Measurements from ENCODE around the gene HBG2. TPM values are rescaled to one million over a fixed set of nuclear protein-coding genes. Genes with fewer than 3 reads are reported as not detected.

The HBG2 gene
- total and polyA plus RNA-seq, 2 experiments from 2014 or later: not detected

GRCh38 chr11:5228124-5228523 is 26.5 kb downstream of the HBG2 start:
- Histone ChIP-seq H3K4me2 (ENCODE audit: unreplicated experiment) (no peak overlapping the region), H3K9me3 (ENCODE audit: low read depth) (no peaks in the 10 kb centered on the region), H3K4me3 (no peak overlapping the region), H3K36me3 (ENCODE audit: low read depth) (no peaks in the 10 kb centered on the region), H3F3A (ENCODE audit: insufficient read depth) (no peaks in the 10 kb centered on the region), H3K9ac (no peak overlapping the region), H3K4me1 (ENCODE audit: insufficient read depth) (no peaks in the 10 kb centered on the region), H3K79me2 (ENCODE audit: insufficient read depth) (no peaks in the 10 kb centered on the region), H3K9me2 (ENCODE audit: insufficient read depth) (no peaks in the 10 kb centered on the region), H4K20me1 (ENCODE audit: insufficient read depth) (no peaks in the 10 kb centered on the region), H3K27ac (no peak overlapping the region), H2AFZ (no peak overlapping the region), H3K27me3 (replicated peaks; ENCODE audit: insufficient read depth) (no peaks in the 10 kb centered on the region)
- no peak for TF ChIP-seq EZH2 (IDR thresholded peaks at IDR 0.05; ENCODE audit: insufficient read depth, poor library complexity, severe bottlenecking)
- no peak for TF ChIP-seq EZH2phosphoT487 (IDR thresholded peaks at IDR 0.05; ENCODE audit: insufficient read depth, low read depth)
- in situ Hi-C loops (cut with MboI): no loop called here
- DNase-seq: no peak
- 39 to 45% methylated on average over 5 of the region's 5 CpGs for WGBS, 2 experiments (ENCODE audit: low coverage in 1 of 2, low lambda C conversion rate in 2 of 2, missing lambda C conversion rate in 2 of 2)

GRCh38 chr11:5227681-5228080 is 26.9 kb downstream of the HBG2 start:
- Histone ChIP-seq H3K4me2 (ENCODE audit: unreplicated experiment) (no peak overlapping the region), H3K9me3 (ENCODE audit: low read depth) (no peaks in the 10 kb centered on the region), H3K9me2 (ENCODE audit: insufficient read depth) (no peaks in the 10 kb centered on the region), H3F3A (ENCODE audit: insufficient read depth) (no peaks in the 10 kb centered on the region), H3K36me3 (ENCODE audit: low read depth) (no peaks in the 10 kb centered on the region), H4K20me1 (ENCODE audit: insufficient read depth) (no peaks in the 10 kb centered on the region), H3K4me3 (no peak overlapping the region), H2AFZ (no peak overlapping the region), H3K79me2 (ENCODE audit: insufficient read depth) (no peaks in the 10 kb centered on the region), H3K4me1 (ENCODE audit: insufficient read depth) (no peaks in the 10 kb centered on the region), H3K27ac (no peak overlapping the region), H3K9ac (no peak overlapping the region), H3K27me3 (replicated peaks; ENCODE audit: insufficient read depth) (no peaks in the 10 kb centered on the region)
- 22 to 41% methylated on average over 1 of the region's 1 CpG for WGBS, 2 experiments (ENCODE audit: low coverage in 1 of 2, low lambda C conversion rate in 2 of 2, missing lambda C conversion rate in 2 of 2)
- DNase-seq: no peak
- no peak for TF ChIP-seq EZH2phosphoT487 (IDR thresholded peaks at IDR 0.05; ENCODE audit: insufficient read depth, low read depth)
- no peak for TF ChIP-seq EZH2 (IDR thresholded peaks at IDR 0.05; ENCODE audit: insufficient read depth, poor library complexity, severe bottlenecking)
- in situ Hi-C loops (cut with MboI): no loop called here

- Histone ChIP-seq H3K4me1 (ENCODE audit: insufficient read depth) (no peaks in the 10 kb centered on the region), H3K9me2 (ENCODE audit: insufficient read depth) (no peaks in the 10 kb centered on the region), H3K36me3 (ENCODE audit: low read depth) (no peaks in the 10 kb centered on the region), H3K4me3 (no peak within 1 kb of the TSS), H2AFZ (no peak within 1 kb of the TSS), H3F3A (ENCODE audit: insufficient read depth) (no peaks in the 10 kb centered on the region), H3K79me2 (ENCODE audit: insufficient read depth) (no peaks in the 10 kb centered on the region), H3K4me2 (ENCODE audit: unreplicated experiment) (no peak within 1 kb of the TSS), H3K27me3 (replicated peaks; ENCODE audit: insufficient read depth) (no peaks in the 10 kb centered on the region), H3K9ac (no peak within 1 kb of the TSS), H4K20me1 (ENCODE audit: insufficient read depth) (no peaks in the 10 kb centered on the region), H3K27ac (no peak within 1 kb of the TSS), H3K9me3 (ENCODE audit: low read depth) (no peaks in the 10 kb centered on the region)
- in situ Hi-C loops (cut with MboI): no loop called here
- DNase-seq: no peak
- TF ChIP-seq EZH2phosphoT487 (IDR thresholded peaks at IDR 0.05; ENCODE audit: insufficient read depth, low read depth) (no peak), EZH2 (IDR thresholded peaks at IDR 0.05; ENCODE audit: insufficient read depth, poor library complexity, severe bottlenecking) (no peak)
- 70 to 71% methylated on average over 3 of the region's 3 CpGs for WGBS, 2 experiments (ENCODE audit: low coverage in 1 of 2, low lambda C conversion rate in 2 of 2, missing lambda C conversion rate in 2 of 2)
Measured at GRCh38 chr11:5226732-5227310, 27.8 kb downstream of the HBG2 start, which contains the start of gene HBB. HBB (minus strand) TSS chr11:5227071; CDS start chr11:5227021, 50 bp downstream.

- no peaks in the 10 kb centered on the region for H3K9me3 ChIP-seq (ENCODE audit: low read depth)
- H4K20me1 ChIP-seq (ENCODE audit: insufficient read depth): no peaks in the 10 kb centered on the region
- no peak for DNase-seq
- H2AFZ ChIP-seq: no peak overlapping the region
- no peak overlapping the region for H3K9ac ChIP-seq
- H3K9me2 ChIP-seq (ENCODE audit: insufficient read depth): no peaks in the 10 kb centered on the region
- no peak overlapping the region for H3K4me2 ChIP-seq (ENCODE audit: unreplicated experiment)
- H3K4me1 ChIP-seq (ENCODE audit: insufficient read depth): no peaks in the 10 kb centered on the region
- TF ChIP-seq EZH2phosphoT487 (IDR thresholded peaks at IDR 0.05; ENCODE audit: insufficient read depth, low read depth) (no peak), EZH2 (IDR thresholded peaks at IDR 0.05; ENCODE audit: insufficient read depth, poor library complexity, severe bottlenecking) (no peak)
- in situ Hi-C loops (cut with MboI): no loop called here
- no peak overlapping the region for H3K4me3 ChIP-seq
- no peaks in the 10 kb centered on the region for H3K79me2 ChIP-seq (ENCODE audit: insufficient read depth)
- no peaks in the 10 kb centered on the region for H3K27me3 ChIP-seq (replicated peaks; ENCODE audit: insufficient read depth)
- no peaks in the 10 kb centered on the region for H3F3A ChIP-seq (ENCODE audit: insufficient read depth)
- no peaks in the 10 kb centered on the region for H3K36me3 ChIP-seq (ENCODE audit: low read depth)
- WGBS, 2 experiments (ENCODE audit: low coverage in 1 of 2, low lambda C conversion rate in 2 of 2, missing lambda C conversion rate in 2 of 2): 46 to 48% methylated on average over 2 of the region's 2 CpGs
- no peak overlapping the region for H3K27ac ChIP-seq
Measured at GRCh38 chr11:5225480-5225871, 29.1 kb downstream of the HBG2 start.

Measured in GM23248 (cell line).